Tibial artery (tissue), 4 donors: ENCODE results near the gene ZNF549.
"Not testable (repeated sequence)": the region's sequence is repeated elsewhere in the genome, so short reads cannot be mapped to it uniquely, and the experiment has no call there.

Experiments
- DNase-seq, 2 donors: peaks; one replicate each; pipeline ENCODE4 v3.0.0-alpha.2; 2019
- H3K27ac ChIP-seq, 2 donors: fragments of 200-600 bp; sonication (generic) in 1 of 2; 1 replicate in 1 of 2; 2 replicates in 1 of 2; pipeline ENCODE4 v1.5.1; 2018 to 2019; ENCODE audit warnings: mild to moderate bottlenecking in 1 of 2
- H3K27me3 ChIP-seq, 2 donors: fragments of 200-600 bp; sonication (generic) in 1 of 2; one replicate each; pipeline versions ENCODE4 v1.5.1 to v1.6.0; 2016 to 2019
- H3K36me3 ChIP-seq, 3 donors: fragments of 200-600 bp; sonication (generic) in 2 of 3; one replicate each; pipeline ENCODE4 v1.5.1; 2016 to 2019; ENCODE audit warnings: mild to moderate bottlenecking in 2 of 3
- H3K4me1 ChIP-seq, 4 donors: fragments of 200-600 bp; sonication (generic) in 2 of 4; 1 replicate in 3 of 4; 2 replicates in 1 of 4; pipeline ENCODE4 v1.5.1; 2016 to 2019
- H3K4me3 ChIP-seq, 2 donors: fragments of 200-600 bp; sonication (generic) in 1 of 2; 1 replicate in 1 of 2; 2 replicates in 1 of 2; pipeline ENCODE4 v1.5.1; 2018 to 2019; ENCODE audit warnings: mild to moderate bottlenecking in 2 of 2
- H3K9me3 ChIP-seq, 3 donors: fragments of 200-600 bp; sonication (generic) in 1 of 3; one replicate each; pipeline ENCODE4 v1.5.1; 2016 to 2019
- intact Hi-C: fragments of 100-400 bp; cut with DNase I; formaldehyde crosslinking; loops from one replicate; pipeline ENCODE4 v1.15.0; 2023; ENCODE audit warnings: low total_unique reads
- TF ChIP-seq, protein P1 (sequence below), 2 experiments: fragments of 200-600 bp in 1 of 2; fragments of 450-650 bp in 1 of 2; IDR thresholded peaks; one replicate each; pipeline ENCODE4 v1.5.1; 2017 to 2019; ENCODE audit warnings: antibody characterized with exemption in 2 of 2, mild to moderate bottlenecking in 1 of 2, moderate library complexity in 1 of 2

ZNF549 gene

DNA sequence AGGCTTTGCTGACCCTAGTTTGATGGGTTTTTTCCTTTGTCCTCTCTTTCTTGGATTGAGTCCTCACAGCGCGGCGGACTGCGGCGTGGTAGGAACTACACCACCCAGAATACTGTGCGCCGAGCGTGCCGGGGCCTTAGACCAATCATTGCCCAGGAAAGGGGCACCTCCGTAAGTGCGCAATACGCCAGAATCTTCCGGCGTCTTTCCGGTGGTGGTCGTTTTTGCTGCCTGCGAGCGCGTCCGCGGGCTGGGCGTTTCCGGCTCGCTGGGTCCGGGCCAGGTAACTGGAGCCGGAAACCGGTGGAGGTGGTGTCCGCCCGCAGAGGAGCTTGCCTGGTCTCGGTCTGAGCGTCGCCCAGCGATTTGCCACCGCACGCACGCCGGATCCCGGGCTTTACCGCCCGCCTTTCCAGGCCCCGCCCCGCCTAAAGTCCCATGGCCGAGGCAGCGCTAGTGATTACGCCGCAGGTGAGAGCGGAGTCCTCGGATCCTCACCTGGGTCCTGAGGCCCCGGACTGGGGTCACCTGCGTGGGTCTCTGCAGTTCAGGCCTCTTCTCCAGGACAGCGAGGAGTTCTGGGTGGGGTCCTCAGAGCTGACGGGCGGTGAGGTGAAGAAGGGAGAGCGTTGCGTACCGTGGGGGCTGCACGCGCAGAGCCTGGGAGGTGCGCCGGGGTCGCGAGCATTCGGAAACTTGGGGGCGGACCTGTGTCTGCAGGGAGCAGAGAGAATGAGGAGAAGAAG, at the start of gene ZNF549:
TSS of gene ZNF549 (plus strand) at position 221 of the 746 bp plus-strand sequence. CDS start at position 439, 218 bp downstream.
- intact Hi-C loops, result no loop called here
- H3K9me3 ChIP-seq, result peaks cover 5 to 36% (median 28%) of the 10 kb centered on the region in 3 donors
- DNase-seq, result peak; percentile 86 to 93

DNA sequence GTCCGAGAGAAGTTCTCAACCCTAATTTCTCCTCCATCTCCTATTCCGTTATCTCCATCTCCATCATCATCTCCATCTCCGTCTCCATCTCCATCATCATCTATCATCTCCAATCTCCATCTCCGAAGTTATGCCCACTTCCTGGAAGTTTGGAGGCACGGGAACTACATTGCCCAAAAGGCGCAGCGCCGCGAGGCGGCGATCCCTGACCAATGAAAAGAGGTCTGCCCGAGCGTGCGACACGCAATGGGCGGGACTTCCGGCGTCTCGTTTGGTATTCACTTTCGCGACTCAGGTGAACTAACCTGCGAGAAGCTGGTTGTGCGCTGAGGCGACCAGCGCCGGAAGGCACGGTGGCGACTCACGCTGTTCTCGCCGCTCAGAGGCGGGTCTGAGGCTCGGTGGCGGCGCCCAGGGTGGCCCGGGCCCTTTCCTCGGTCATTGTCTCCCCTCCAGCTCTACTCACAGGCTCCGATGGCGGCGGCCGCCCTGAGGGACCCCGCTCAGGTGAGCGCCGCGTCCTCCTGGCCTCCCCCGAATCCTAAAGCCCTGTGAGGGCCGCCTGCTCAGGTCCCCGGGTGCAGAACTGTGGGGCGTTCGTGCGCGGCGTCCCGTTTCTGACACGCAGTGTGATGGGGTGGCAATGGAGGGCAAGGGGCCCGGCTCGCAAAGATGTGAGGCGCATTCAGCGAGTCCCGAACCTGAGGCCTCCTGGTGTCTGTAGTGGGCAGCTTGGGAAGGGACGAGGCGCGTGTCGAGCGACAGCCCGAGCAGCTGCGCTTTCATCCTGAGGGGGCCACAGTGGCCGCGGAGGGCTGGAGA, 39.5 kb upstream of the ZNF549 start, which contains the start of gene ZNF419:
TSS of gene ZNF419 (plus strand) at position 274 of the 822 bp plus-strand sequence. CDS start at position 475, 201 bp downstream.
- Histone ChIP-seq H3K27ac (peak within 1 kb of the TSS; percentile 70 to 76), H3K36me3 (peaks cover 26 to 34% (median 30%) of the 10 kb centered on the region in 3 donors), H3K4me1 (peaks cover 0 to 12% (median 4%) of the 10 kb centered on the region in 4 donors), H3K4me3 (peak within 1 kb of the TSS; percentile 84 to 99), H3K9me3 (peaks cover 0 to 20% (median 5%) of the 10 kb centered on the region in 3 donors)
- intact Hi-C loops, result loop anchor here (5.0 kb wide), 1 partner anchor 75 kb away; the partner anchor contains the start of gene ZNF17
- DNase-seq, result peak; percentile 89 to 94
- H3K27me3 ChIP-seq, result not testable (repeated sequence)

More for the DNA sequence above, at the start of gene ZNF549:
- Histone ChIP-seq H3K36me3 (peaks cover 21 to 31% (median 25%) of the 10 kb centered on the region in 3 donors), H3K4me1 (peaks cover 0 to 14% (median 9%) of the 10 kb centered on the region in 4 donors), H3K27ac (peak within 1 kb of the TSS; percentile 77 to 78), H3K27me3 (no peaks in the 10 kb centered on the region), H3K4me3 (peak within 1 kb of the TSS; percentile 72 to 75)
- TF ChIP-seq, protein P1, sequence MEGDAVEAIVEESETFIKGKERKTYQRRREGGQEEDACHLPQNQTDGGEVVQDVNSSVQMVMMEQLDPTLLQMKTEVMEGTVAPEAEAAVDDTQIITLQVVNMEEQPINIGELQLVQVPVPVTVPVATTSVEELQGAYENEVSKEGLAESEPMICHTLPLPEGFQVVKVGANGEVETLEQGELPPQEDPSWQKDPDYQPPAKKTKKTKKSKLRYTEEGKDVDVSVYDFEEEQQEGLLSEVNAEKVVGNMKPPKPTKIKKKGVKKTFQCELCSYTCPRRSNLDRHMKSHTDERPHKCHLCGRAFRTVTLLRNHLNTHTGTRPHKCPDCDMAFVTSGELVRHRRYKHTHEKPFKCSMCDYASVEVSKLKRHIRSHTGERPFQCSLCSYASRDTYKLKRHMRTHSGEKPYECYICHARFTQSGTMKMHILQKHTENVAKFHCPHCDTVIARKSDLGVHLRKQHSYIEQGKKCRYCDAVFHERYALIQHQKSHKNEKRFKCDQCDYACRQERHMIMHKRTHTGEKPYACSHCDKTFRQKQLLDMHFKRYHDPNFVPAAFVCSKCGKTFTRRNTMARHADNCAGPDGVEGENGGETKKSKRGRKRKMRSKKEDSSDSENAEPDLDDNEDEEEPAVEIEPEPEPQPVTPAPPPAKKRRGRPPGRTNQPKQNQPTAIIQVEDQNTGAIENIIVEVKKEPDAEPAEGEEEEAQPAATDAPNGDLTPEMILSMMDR (IDR thresholded peaks at IDR 0.05), result peak in 1 of 2 experiments; percentile 28

DNA sequence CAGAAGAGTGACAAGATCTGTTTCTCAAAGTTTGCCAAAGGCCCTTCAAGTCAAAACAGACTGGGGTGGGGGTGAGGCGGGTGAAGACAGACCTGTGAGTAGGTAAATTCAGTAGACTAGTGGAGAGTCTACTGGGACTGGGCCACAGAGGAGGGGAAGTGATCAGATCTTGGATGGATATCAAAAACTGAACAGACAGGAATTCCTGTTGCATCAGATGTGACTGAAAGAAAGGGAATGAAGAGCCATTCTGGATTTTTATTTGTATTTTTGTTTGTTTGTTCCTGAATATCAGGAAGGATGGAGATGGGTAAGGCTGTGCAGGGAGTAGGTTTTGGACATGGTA, 38.9 kb upstream of the ZNF549 start:
- not testable (repeated sequence) for H3K27ac ChIP-seq, H3K27me3 ChIP-seq, DNase-seq
- H3K9me3 ChIP-seq, result peaks cover 0 to 26% (median 11%) of the 10 kb centered on the region in 3 donors
- H3K4me1 ChIP-seq, result peaks cover 0 to 12% (median 4%) of the 10 kb centered on the region in 4 donors
- intact Hi-C loops, result loop anchor here (5.0 kb wide), 1 partner anchor 76 kb away; the partner anchor contains the start of gene ZNF17
- peaks cover 32 to 40% (median 36%) of the 10 kb centered on the region in 3 donors for H3K36me3 ChIP-seq
- peak overlapping the region in 1 of 2 donors; percentile 84 for H3K4me3 ChIP-seq

DNA sequence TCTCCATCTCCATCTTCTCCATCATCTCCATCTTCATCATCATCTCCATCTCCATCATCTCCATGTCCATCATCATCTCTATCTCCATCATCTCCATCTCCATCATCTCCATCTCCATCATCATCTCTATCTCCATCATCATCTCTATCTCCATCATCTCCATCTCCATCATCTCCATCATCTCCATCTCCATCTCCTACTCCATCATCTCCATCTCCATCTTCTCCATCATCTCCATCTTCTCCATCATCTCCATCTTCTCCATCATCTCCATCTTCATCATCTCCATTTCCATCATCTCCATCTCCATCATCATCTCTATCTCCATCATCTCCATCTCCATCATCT, 27.9 kb upstream of the ZNF549 start:
- H3K4me1 ChIP-seq, H3K27me3 ChIP-seq, H3K27ac ChIP-seq, DNase-seq, intact Hi-C loops: not testable (repeated sequence)
- Histone ChIP-seq H3K4me3 (peak overlapping the region in 1 of 2 donors; percentile 87), H3K9me3 (peaks cover 0 to 50% (median 12%) of the 10 kb centered on the region in 3 donors), H3K36me3 (peaks cover 24 to 31% (median 27%) of the 10 kb centered on the region in 3 donors)

DNA sequence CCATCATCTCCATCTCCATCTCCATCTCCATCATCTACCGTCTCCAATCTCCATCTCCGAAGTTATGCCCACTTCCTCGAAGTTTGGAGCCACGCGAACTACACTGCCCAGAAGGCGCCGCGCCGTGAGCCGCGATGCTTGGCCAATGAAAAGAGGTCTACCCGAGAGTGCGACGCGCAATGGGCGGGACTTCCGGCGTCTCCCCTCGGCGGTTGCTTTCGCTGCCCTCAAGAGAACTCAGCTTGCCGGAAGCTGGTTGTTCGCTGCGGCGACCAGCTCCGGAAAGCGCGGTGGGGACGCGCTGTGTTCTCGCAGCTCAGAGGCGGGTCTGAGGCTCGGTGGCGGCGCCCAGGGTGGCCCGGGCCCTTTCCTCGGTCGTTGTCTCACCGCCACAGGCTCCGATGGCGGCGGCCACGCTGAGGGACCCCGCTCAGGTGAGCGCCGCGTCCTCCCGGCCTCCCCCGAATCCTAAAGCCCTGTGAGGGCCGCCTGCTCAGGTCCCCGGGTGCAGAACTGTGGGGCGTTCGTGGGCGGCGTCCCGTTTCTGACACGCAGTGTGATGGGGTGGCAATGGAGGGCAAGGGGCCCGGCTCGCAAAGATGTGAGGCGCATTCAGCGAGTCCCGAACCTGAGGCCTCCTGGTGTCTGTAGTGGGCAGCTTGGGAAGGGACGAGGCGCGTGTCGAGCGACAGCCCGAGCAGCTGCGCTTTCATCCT, 27.3 kb upstream of the ZNF549 start, which contains the start of gene ZNF773:
TSS of gene ZNF773 (plus strand) at position 259 of the 716 bp plus-strand sequence. CDS start at position 402, 143 bp downstream.
- H3K27me3 ChIP-seq, intact Hi-C loops, H3K4me1 ChIP-seq: not testable (repeated sequence)
- DNase-seq, result peak; percentile 92 to 95
- Histone ChIP-seq H3K36me3 (peaks cover 24 to 31% (median 25%) of the 10 kb centered on the region in 3 donors), H3K27ac (peak within 1 kb of the TSS; percentile 86 to 90), H3K4me3 (peak within 1 kb of the TSS; percentile 87 to 89), H3K9me3 (peaks cover 0 to 46% (median 12%) of the 10 kb centered on the region in 3 donors)

DNA sequence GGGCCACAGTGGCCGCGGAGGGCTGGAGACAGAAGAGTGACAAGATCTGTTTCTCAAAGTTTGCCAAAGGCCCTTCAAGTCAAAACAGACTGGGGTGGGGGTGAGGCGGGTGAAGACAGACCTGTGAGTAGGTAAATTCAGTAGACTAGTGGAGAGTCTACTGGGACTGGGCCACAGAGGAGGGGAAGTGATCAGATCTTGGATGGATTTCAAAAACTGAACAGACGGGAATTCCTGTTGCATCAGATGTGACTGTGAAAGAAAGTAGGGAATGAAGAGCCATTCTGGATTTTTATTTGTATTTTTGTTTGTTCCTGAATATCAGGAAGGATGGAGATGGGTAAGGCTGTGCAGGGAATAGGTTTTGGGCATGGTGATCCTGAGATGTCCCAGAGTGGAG, 26.8 kb upstream of the ZNF549 start:
- Histone ChIP-seq H3K9me3 (peaks cover 0 to 41% (median 12%) of the 10 kb centered on the region in 3 donors), H3K4me3 (peak overlapping the region; percentile 87 to 89), H3K36me3 (peaks cover 24 to 31% (median 25%) of the 10 kb centered on the region in 3 donors)
- H3K27me3 ChIP-seq, H3K27ac ChIP-seq, DNase-seq, H3K4me1 ChIP-seq, intact Hi-C loops: not testable (repeated sequence)

DNA sequence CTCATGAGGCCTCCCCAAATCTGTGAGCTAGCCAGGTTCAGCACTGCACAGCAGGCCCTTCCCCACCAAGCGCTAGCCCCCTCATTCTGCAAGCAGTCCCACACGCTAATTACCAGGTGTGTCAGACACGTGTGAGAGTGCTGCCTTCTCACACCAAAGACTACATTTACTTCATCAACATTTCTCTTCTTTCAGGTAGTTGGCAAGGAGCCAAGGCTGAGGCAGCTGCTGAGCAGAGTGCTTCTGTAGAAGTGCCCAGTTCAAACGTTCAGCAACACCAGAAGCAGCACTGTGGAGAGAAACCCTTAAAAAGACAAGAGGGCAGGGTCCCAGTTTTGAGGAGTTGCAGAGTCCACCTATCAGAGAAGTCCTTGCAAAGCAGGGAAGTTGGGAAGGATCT, 21.0 kb upstream of the ZNF549 start:
- Histone ChIP-seq H3K9me3 (peaks cover 0 to 67% (median 29%) of the 10 kb centered on the region in 3 donors), H3K27me3 (no peaks in the 10 kb centered on the region), H3K4me1 (peaks cover 0 to under 1% (median 0%) of the 10 kb centered on the region in 4 donors), H3K36me3 (peaks cover 66 to 76% (median 66%) of the 10 kb centered on the region in 3 donors), H3K27ac (no peak overlapping the region), H3K4me3 (no peak overlapping the region)
- intact Hi-C loops, result no loop called here
- TF ChIP-seq, protein P1 (IDR thresholded peaks at IDR 0.05), result no peak
- no peak for DNase-seq
